Stomach smooth muscle (tissue), 2 donors: ENCODE data around the gene SEMA5A.
A peak's percentile ranks its signal among the peaks of the same experiment; 100 is the strongest.

Experiments
- H3K27ac ChIP-seq: one replicate; pipeline ENCODE4 v1.7.0; 2013; ENCODE audit warnings: mild to moderate bottlenecking, low read length, inconsistent platforms
- H3K27me3 ChIP-seq, 2 donors: one replicate each; pipeline ENCODE4 v1.7.0; 2013; ENCODE audit warnings: low read length in 2 of 2; ENCODE audit not compliant: insufficient read depth in 2 of 2, control insufficient read depth in 1 of 2
- H3K36me3 ChIP-seq, 2 donors: one replicate each; pipeline ENCODE4 v1.7.0; 2013; ENCODE audit warnings: low read length in 2 of 2; ENCODE audit not compliant: control insufficient read depth in 2 of 2, insufficient read depth in 2 of 2
- H3K4me1 ChIP-seq: one replicate; pipeline ENCODE4 v1.7.0; 2013; ENCODE audit warnings: low read length; ENCODE audit not compliant: control insufficient read depth, insufficient read depth
- H3K4me3 ChIP-seq, 2 donors: one replicate each; pipeline ENCODE4 v1.7.0; 2013; ENCODE audit warnings: low read length in 2 of 2
- H3K9ac ChIP-seq, 2 donors: one replicate each; pipeline ENCODE4 v1.7.0; 2013; ENCODE audit warnings: low read length in 2 of 2, mild to moderate bottlenecking in 1 of 2
- H3K9me3 ChIP-seq, 2 donors: one replicate each; pipeline ENCODE4 v1.7.0; 2013; ENCODE audit warnings: low read length in 2 of 2; ENCODE audit not compliant: control insufficient read depth in 2 of 2
- donor health status: healthy.
- donor health status: Pancreatic carcinoma.

SEMA5A gene

GRCh38 chr5:9545992-9546851 lies at the start of gene SEMA5A:
SEMA5A (minus strand) TSS chr5:9546075; CDS start chr5:9379946, 166,129 bp downstream.
- Histone ChIP-seq H3K4me3 (peak within 1 kb of the TSS; percentile 77 to 78), H3K27ac (peak within 1 kb of the TSS; percentile 49), H3K27me3 (peaks cover 0 to 2% of the 10 kb centered on the region in 2 donors), H3K36me3 (no peaks in the 10 kb centered on the region), H3K4me1 (peaks cover 28% of the 10 kb centered on the region), H3K9ac (peak within 1 kb of the TSS; percentile 30 to 47), H3K9me3 (no peaks in the 10 kb centered on the region)

GRCh38 chr5:9594913-9595312 lies 49.0 kb upstream of the SEMA5A start:
- H3K27me3 ChIP-seq = no peaks in the 10 kb centered on the region
- no peak overlapping the region for H3K27ac ChIP-seq
- H3K4me3 ChIP-seq = no peak overlapping the region
- no peaks in the 10 kb centered on the region for H3K36me3 ChIP-seq
- no peak overlapping the region for H3K9ac ChIP-seq
- peaks cover 2% of the 10 kb centered on the region for H3K4me1 ChIP-seq
- no peaks in the 10 kb centered on the region for H3K9me3 ChIP-seq

- H3K36me3 ChIP-seq = no peaks in the 10 kb centered on the region
- no peaks in the 10 kb centered on the region for H3K4me1 ChIP-seq
- peaks cover 0 to 3% of the 10 kb centered on the region in 2 donors for H3K27me3 ChIP-seq
- no peak overlapping the region for H3K9ac ChIP-seq
- H3K27ac ChIP-seq = no peak overlapping the region
- H3K4me3 ChIP-seq = no peak overlapping the region
- H3K9me3 ChIP-seq = no peaks in the 10 kb centered on the region
Observed at GRCh38 chr5:9589049-9589835, 43.4 kb upstream of the SEMA5A start.

GRCh38 chr5:9588254-9588653 lies 42.4 kb upstream of the SEMA5A start:
- H3K36me3 ChIP-seq = no peaks in the 10 kb centered on the region
- H3K27me3 ChIP-seq = peaks cover 0 to 3% of the 10 kb centered on the region in 2 donors
- H3K9me3 ChIP-seq = no peaks in the 10 kb centered on the region
- H3K4me3 ChIP-seq = no peak overlapping the region
- no peaks in the 10 kb centered on the region for H3K4me1 ChIP-seq
- no peak overlapping the region for H3K27ac ChIP-seq
- no peak overlapping the region for H3K9ac ChIP-seq

- Histone ChIP-seq H3K4me3 (no peak overlapping the region), H3K4me1 (no peaks in the 10 kb centered on the region), H3K36me3 (no peaks in the 10 kb centered on the region), H3K27me3 (peaks cover 0 to 3% of the 10 kb centered on the region in 2 donors), H3K27ac (no peak overlapping the region), H3K9ac (no peak overlapping the region), H3K9me3 (no peaks in the 10 kb centered on the region)
Observed at GRCh38 chr5:9587135-9587534, 41.3 kb upstream of the SEMA5A start.

GRCh38 chr5:9582406-9582805 lies 36.5 kb upstream of the SEMA5A start:
- Histone ChIP-seq H3K4me1 (no peaks in the 10 kb centered on the region), H3K27me3 (no peaks in the 10 kb centered on the region), H3K9ac (no peak overlapping the region), H3K9me3 (peaks cover 0 to 3% of the 10 kb centered on the region in 2 donors), H3K27ac (no peak overlapping the region), H3K4me3 (no peak overlapping the region), H3K36me3 (no peaks in the 10 kb centered on the region)

GRCh38 chr5:9573796-9574195 lies 27.9 kb upstream of the SEMA5A start:
- H3K36me3 ChIP-seq = no peaks in the 10 kb centered on the region

GRCh38 chr5:9572246-9572645 lies 26.4 kb upstream of the SEMA5A start:
- no peak overlapping the region for H3K27ac ChIP-seq
- no peaks in the 10 kb centered on the region for H3K4me1 ChIP-seq
- H3K36me3 ChIP-seq = no peaks in the 10 kb centered on the region
- no peak overlapping the region for H3K9ac ChIP-seq
- H3K27me3 ChIP-seq = no peaks in the 10 kb centered on the region
- H3K4me3 ChIP-seq = no peak overlapping the region
- no peaks in the 10 kb centered on the region for H3K9me3 ChIP-seq

More at GRCh38 chr5:9573796-9574195, 27.9 kb upstream of the SEMA5A start:
- H3K9me3 ChIP-seq = peaks cover 0 to 3% of the 10 kb centered on the region in 2 donors
- no peaks in the 10 kb centered on the region for H3K4me1 ChIP-seq
- H3K27me3 ChIP-seq = no peaks in the 10 kb centered on the region
- H3K4me3 ChIP-seq = no peak overlapping the region
- no peak overlapping the region for H3K9ac ChIP-seq
- H3K27ac ChIP-seq = no peak overlapping the region

- Histone ChIP-seq H3K4me3 (no peak overlapping the region), H3K36me3 (no peaks in the 10 kb centered on the region), H3K9ac (no peak overlapping the region), H3K4me1 (no peaks in the 10 kb centered on the region), H3K9me3 (no peaks in the 10 kb centered on the region), H3K27ac (no peak overlapping the region), H3K27me3 (no peaks in the 10 kb centered on the region)
Observed at GRCh38 chr5:9570876-9571275, 25.0 kb upstream of the SEMA5A start.

GRCh38 chr5:9567039-9567438 lies 21.2 kb upstream of the SEMA5A start:
- Histone ChIP-seq H3K27me3 (no peaks in the 10 kb centered on the region), H3K9me3 (no peaks in the 10 kb centered on the region), H3K27ac (no peak overlapping the region)

More at GRCh38 chr5:9567039-9567438, 21.2 kb upstream of the SEMA5A start:
- Histone ChIP-seq H3K4me1 (no peaks in the 10 kb centered on the region), H3K9ac (no peak overlapping the region), H3K36me3 (no peaks in the 10 kb centered on the region), H3K4me3 (no peak overlapping the region)
